Gastrocnemius medialis (tissue), 4 donors: Measurements from ENCODE around the gene LRP1. TPM values are rescaled to one million over a fixed set of nuclear protein-coding genes. Genes with fewer than 3 reads are reported as not detected.

Source experiments
- ATAC-seq, 2 donors: fragments of 150-250 bp; one replicate each; pipeline ENCODE4 v1.9.1; 2016
- DNase-seq, 2 donors: peaks; one replicate each; pipeline ENCODE4 v3.0.0-alpha.2; 2019
- H3K27ac ChIP-seq, 4 donors: fragments of 200-600 bp; sonication (generic); 1 replicate in 1 of 4; 2 replicates in 3 of 4; pipeline ENCODE4 v1.5.1; 2016 to 2018; ENCODE audit warnings: mild to moderate bottlenecking in 2 of 4, moderate library complexity in 1 of 4
- H3K27me3 ChIP-seq, 3 donors: fragments of 200-600 bp; sonication (generic) in 2 of 3; 1 replicate in 1 of 3; 2 replicates in 2 of 3; pipeline versions ENCODE4 v1.5.1 to v1.6.0; 2016 to 2019; ENCODE audit warnings: mild to moderate bottlenecking in 1 of 3, moderate library complexity in 1 of 3
- H3K36me3 ChIP-seq, 2 donors: fragments of 200-600 bp; sonication (generic) in 1 of 2; one replicate each; pipeline ENCODE4 v1.5.1; 2017 to 2018
- H3K4me1 ChIP-seq, 2 donors: fragments of 200-600 bp; sonication (generic) in 1 of 2; one replicate each; pipeline ENCODE4 v1.5.1; 2016 to 2017; ENCODE audit warnings: mild to moderate bottlenecking in 2 of 2
- H3K4me3 ChIP-seq, 4 donors: fragments of 200-600 bp; sonication (generic) in 3 of 4; 1 replicate in 1 of 4; 2 replicates in 3 of 4; pipeline ENCODE4 v1.5.1; 2016 to 2019; ENCODE audit warnings: mild to moderate bottlenecking in 2 of 4
- H3K9me3 ChIP-seq, 3 donors: fragments of 200-600 bp; sonication (generic) in 2 of 3; 1 replicate in 1 of 3; 2 replicates in 2 of 3; pipeline ENCODE4 v1.5.1; 2016 to 2019
- CTCF ChIP-seq, 5 experiments: fragments of 450-650 bp in 3 of 5; fragments of 200-600 bp in 2 of 5; sonication (generic) in 2 of 5; IDR thresholded peaks in 4 of 5; conservative IDR thresholded peaks in 1 of 5; 1 replicate in 4 of 5; 2 replicates in 1 of 5; pipeline ENCODE4 v1.5.1; 2016 to 2019; ENCODE audit warnings: antibody characterized with exemption in 5 of 5, mild to moderate bottlenecking in 3 of 5, moderate library complexity in 3 of 5
- POLR2A ChIP-seq, 2 donors: fragments of 450-650 bp; IDR thresholded peaks; one replicate each; pipeline ENCODE4 v1.6.1; 2017; ENCODE audit warnings: antibody characterized with exemption in 2 of 2, mild to moderate bottlenecking in 2 of 2, moderate library complexity in 2 of 2
- in situ Hi-C, 4 donors: fragments of 200-750 bp; cut with MboI; loops; one replicate each; pipeline versions ENCODE4 v1.15.0 to v1.8.0; 2017; ENCODE audit warnings: low sequenced_read_pairs in 4 of 4
- intact Hi-C: fragments of 100-400 bp; cut with DNase I; formaldehyde crosslinking; loops from one replicate; pipeline ENCODE4 v1.15.1; 2023; ENCODE audit warnings: low total_unique reads
- total RNA-seq, 4 donors: library from RNA; depleted of rRNA; stranded (reverse); fragments of >200 nt; gene quantifications; one replicate each; pipeline versions ENCODE4 v1.1.0 to v1.2.3, GENCODE V29; 2016

The LRP1 gene
- total RNA-seq, 4 donors from 2014 or later, result 26.1 to 53.5 (median 49.8) TPM

- TF ChIP-seq CTCF (IDR thresholded peaks at IDR 0.05 in 4 of 5, conservative IDR thresholded peaks at IDR 0.05 in 1 of 5) (no peak), POLR2A (IDR thresholded peaks at IDR 0.05) (peak in 1 of 2 donors; percentile 32)
- H3K9me3 ChIP-seq, result no peaks in the 10 kb centered on the region
- no peaks in the 10 kb centered on the region for H3K27me3 ChIP-seq
- ATAC-seq (peak; percentile 8 to 39), DNase-seq (peak in 1 of 2 donors; percentile 46)
- no peaks in the 10 kb centered on the region for H3K36me3 ChIP-seq
- peaks cover 9 to 15% of the 10 kb centered on the region in 2 donors for H3K4me1 ChIP-seq
- H3K4me3 ChIP-seq, result peak overlapping the region; percentile 58 to 68 (median 64)
- peak overlapping the region; percentile 87 to 94 (median 93) for H3K27ac ChIP-seq
- intact Hi-C loops (loop anchor here (1.0 to 5.0 kb wide), 3 partner anchors 22 to 353 kb away; partner anchors contain the start of gene ZBTB39), in situ Hi-C loops (loop anchor here (5.0 to 10.0 kb wide), 2 partner anchors 43 to 46 kb away; no protein-coding TSS in a partner anchor)
Observed at GRCh38 chr12:57110104-57111030, 17.9 kb upstream of the LRP1 start.

- in situ Hi-C loops, result loop anchor here (5.0 to 10.0 kb wide), 2 partner anchors 44 to 46 kb away; no protein-coding TSS in a partner anchor
- Histone ChIP-seq H3K4me3 (peak within 1 kb of the TSS; percentile 58 to 68 (median 64)), H3K27me3 (no peaks in the 10 kb centered on the region), H3K4me1 (peaks cover 9 to 15% of the 10 kb centered on the region in 2 donors), H3K27ac (peak within 1 kb of the TSS; percentile 87 to 94 (median 93)), H3K36me3 (no peaks in the 10 kb centered on the region), H3K9me3 (no peaks in the 10 kb centered on the region)
- intact Hi-C loops, result loop anchor here (1.0 to 5.0 kb wide), 3 partner anchors 23 to 354 kb away; partner anchors contain the start of gene ZBTB39
- TF ChIP-seq POLR2A (IDR thresholded peaks at IDR 0.05), result peak; percentile 39 to 57
- no peak for TF ChIP-seq CTCF (IDR thresholded peaks at IDR 0.05 in 4 of 5, conservative IDR thresholded peaks at IDR 0.05 in 1 of 5)
- DNase-seq, result peak in 1 of 2 donors; percentile 73
- ATAC-seq, result peak; percentile 55 to 60
Observed at GRCh38 chr12:57111031-57111734, 17.1 kb upstream of the LRP1 start, which contains the start of gene STAT6. Gene STAT6 (minus strand): TSS chr12:57111362. CDS start chr12:57108278, 3,084 bp downstream.

GRCh38 chr12:57112492-57113294 is 15.6 kb upstream of the LRP1 start:
- Histone ChIP-seq H3K27me3 (no peaks in the 10 kb centered on the region), H3K4me3 (peak overlapping the region; percentile 58 to 68 (median 64)), H3K36me3 (no peaks in the 10 kb centered on the region), H3K27ac (peak overlapping the region; percentile 87 to 94 (median 93)), H3K9me3 (no peaks in the 10 kb centered on the region), H3K4me1 (peaks cover 9 to 15% of the 10 kb centered on the region in 2 donors)
- DNase-seq (no peak), ATAC-seq (peak; percentile 52 to 67)
- intact Hi-C loops, result loop anchor here (1.0 to 5.0 kb wide), 3 partner anchors 43 to 355 kb away; partner anchors contain the start of gene ZBTB39
- TF ChIP-seq CTCF (IDR thresholded peaks at IDR 0.05 in 4 of 5, conservative IDR thresholded peaks at IDR 0.05 in 1 of 5) (peak in 2 of 5 experiments; percentile 82 to 84), POLR2A (IDR thresholded peaks at IDR 0.05) (no peak)
- in situ Hi-C loops, result loop anchor here (5.0 to 10.0 kb wide), 2 partner anchors 45 to 48 kb away; no protein-coding TSS in a partner anchor
